ENCODE measurements around the gene CEP83.
A peak's percentile ranks its signal among the peaks of the same experiment; 100 is the strongest.
"Not testable (repeated sequence)": the region's sequence is repeated elsewhere in the genome, so short reads cannot be mapped to it uniquely, and the experiment has no call there.

The CEP83 gene

DNA sequence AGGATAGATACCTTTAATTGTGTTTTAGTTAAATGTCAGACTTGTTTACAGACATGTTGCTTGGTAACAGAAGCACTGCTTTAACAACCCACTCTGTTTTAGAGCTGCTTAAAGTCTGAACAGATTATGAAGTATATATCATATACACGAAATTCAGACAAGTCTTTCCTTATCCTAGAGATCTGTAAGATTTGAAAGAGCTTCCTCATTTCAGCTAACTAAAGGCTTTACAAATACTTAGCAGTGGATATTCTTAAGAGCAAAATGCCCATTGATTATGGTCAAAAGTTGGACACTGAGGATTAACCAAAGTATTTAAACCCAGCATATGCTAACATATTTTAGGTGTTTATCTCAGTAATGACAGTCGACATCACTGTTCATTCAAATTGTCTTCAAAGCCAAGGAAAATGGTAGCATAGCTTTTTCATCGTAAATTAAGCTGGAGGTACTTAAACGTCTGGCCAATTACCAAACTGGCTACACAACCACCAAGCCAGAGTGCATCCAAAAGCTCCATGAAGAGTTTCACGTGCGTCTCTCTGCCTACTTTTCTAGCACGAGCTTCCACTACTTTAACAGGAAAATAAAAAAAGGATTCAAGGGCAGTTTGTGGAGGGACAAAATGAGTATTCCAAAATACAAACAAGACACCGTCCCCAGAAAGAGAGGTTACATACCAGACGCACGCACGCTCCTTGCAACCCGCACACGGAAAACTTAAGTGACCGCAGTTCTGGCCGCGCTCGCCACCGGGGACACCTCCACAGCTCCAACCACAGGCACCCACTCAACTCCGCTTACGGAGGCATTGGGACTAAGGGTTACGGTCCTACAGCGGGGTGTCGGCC is 565 bp downstream of the CEP83 start:
- peaks cover 29% of the 10 kb centered on the region for H3K4me1 Mint-ChIP-seq (ENCODE audit: low read depth)
- peaks cover 11% of the 10 kb centered on the region for H3K27me3 Mint-ChIP-seq (ENCODE audit: low read depth)
- peak overlapping the region; percentile 96 for H3K4me3 Mint-ChIP-seq
- H3K36me3 Mint-ChIP-seq (ENCODE audit: low read depth): peaks cover 16% of the 10 kb centered on the region
- peak overlapping the region; percentile 96 for H3K27ac Mint-ChIP-seq
- no peaks in the 10 kb centered on the region for H3K9me3 Mint-ChIP-seq

GRCh38 chr12:94457311-94457710 is 2.4 kb downstream of the CEP83 start:
- H3K9me3 Mint-ChIP-seq: no peaks in the 10 kb centered on the region
- no peak overlapping the region for H3K4me3 Mint-ChIP-seq
- H3K27me3 Mint-ChIP-seq (ENCODE audit: low read depth): peaks cover 5% of the 10 kb centered on the region
- H3K4me1 Mint-ChIP-seq (ENCODE audit: low read depth): peaks cover 29% of the 10 kb centered on the region
- no peak overlapping the region for H3K27ac Mint-ChIP-seq
- H3K36me3 Mint-ChIP-seq (ENCODE audit: low read depth): peaks cover 21% of the 10 kb centered on the region

- not testable (repeated sequence) for H3K9me3 Mint-ChIP-seq; H3K4me3 Mint-ChIP-seq; H3K27ac Mint-ChIP-seq; H3K27me3 Mint-ChIP-seq (ENCODE audit: low read depth)
- Mint-ChIP-seq H3K36me3 (ENCODE audit: low read depth) (peaks cover 28% of the 10 kb centered on the region), H3K4me1 (ENCODE audit: low read depth) (peaks cover 18% of the 10 kb centered on the region)
These were observed 5.3 kb downstream of the CEP83 start for GRCh38 chr12:94454318-94454717.

DNA sequence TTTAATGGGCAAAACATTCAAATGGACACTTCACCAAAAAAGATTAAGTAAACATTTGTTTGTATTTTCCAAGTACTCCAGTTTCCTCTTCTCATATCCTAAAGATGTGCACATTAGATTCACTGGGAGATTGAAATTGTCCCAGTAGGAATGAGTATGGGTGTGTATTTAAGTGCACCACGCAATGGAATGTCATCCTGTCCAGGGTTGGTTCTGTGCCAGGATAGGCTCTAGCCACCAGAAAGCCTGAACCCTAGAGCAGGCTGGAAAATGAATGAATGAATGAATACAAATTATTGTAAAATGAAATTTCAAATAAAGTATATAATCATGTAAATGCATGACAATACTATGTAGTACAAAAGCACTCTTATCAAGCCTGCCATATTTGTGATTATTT is 14.0 kb downstream of the CEP83 start:
- Mint-ChIP-seq H3K4me1 (ENCODE audit: low read depth) (peaks cover 2% of the 10 kb centered on the region), H3K36me3 (ENCODE audit: low read depth) (peaks cover 18% of the 10 kb centered on the region), H3K27me3 (ENCODE audit: low read depth) (no peaks in the 10 kb centered on the region), H3K4me3 (no peak overlapping the region), H3K9me3 (peaks cover 23% of the 10 kb centered on the region), H3K27ac (no peak overlapping the region)

GRCh38 chr12:94437303-94437702 is 22.4 kb downstream of the CEP83 start:
- Mint-ChIP-seq H3K9me3 (peaks cover 26% of the 10 kb centered on the region), H3K4me3 (no peak overlapping the region), H3K27me3 (ENCODE audit: low read depth) (no peaks in the 10 kb centered on the region), H3K36me3 (ENCODE audit: low read depth) (peaks cover 14% of the 10 kb centered on the region), H3K27ac (no peak overlapping the region), H3K4me1 (ENCODE audit: low read depth) (peaks cover 17% of the 10 kb centered on the region)

DNA sequence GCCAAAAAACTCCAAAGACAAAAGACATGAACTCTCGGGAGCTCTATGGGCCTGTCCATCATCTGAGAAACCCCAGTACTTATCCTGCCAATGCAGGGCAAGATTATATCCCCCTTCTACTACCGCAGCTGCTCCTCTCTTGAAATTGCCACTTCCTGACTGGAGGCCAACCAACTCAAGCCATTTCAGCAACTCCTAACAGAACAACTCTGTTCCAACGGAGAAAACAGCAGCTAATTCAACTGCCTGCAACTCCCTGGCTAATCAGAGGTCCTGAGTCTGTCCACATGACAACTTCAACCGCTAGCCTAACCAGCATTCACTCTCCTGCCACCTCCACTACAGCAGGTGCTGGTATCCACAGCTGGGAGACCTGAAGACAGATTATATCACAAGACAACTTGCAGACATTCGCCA is 24.1 kb downstream of the CEP83 start:
- Mint-ChIP-seq H3K4me3 (no peak overlapping the region), H3K27ac (no peak overlapping the region), H3K27me3 (ENCODE audit: low read depth) (no peaks in the 10 kb centered on the region), H3K36me3 (ENCODE audit: low read depth) (peaks cover 24% of the 10 kb centered on the region), H3K4me1 (ENCODE audit: low read depth) (peaks cover 19% of the 10 kb centered on the region), H3K9me3 (peaks cover 30% of the 10 kb centered on the region)

DNA sequence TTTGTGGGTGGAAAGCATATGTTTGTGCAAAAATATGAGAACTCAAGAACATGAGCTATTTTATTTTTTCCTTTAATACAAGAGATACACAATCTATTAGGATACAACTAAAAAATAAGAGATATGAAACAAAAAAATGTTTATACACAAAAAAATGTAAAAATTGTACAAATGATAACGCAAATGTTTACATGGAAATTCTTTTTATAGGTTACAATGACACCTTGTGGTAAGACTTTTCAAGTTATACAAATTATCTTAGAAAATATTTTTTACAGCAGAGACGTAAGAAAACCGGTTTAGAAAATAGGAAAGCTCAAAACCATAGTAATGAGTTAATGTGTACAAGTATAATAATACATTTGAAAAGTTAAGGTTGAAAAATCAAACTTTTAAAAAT is 25.5 kb downstream of the CEP83 start:
- Mint-ChIP-seq H3K27ac (no peak overlapping the region), H3K27me3 (ENCODE audit: low read depth) (no peaks in the 10 kb centered on the region), H3K4me1 (ENCODE audit: low read depth) (peaks cover 17% of the 10 kb centered on the region), H3K9me3 (peaks cover 24% of the 10 kb centered on the region), H3K36me3 (ENCODE audit: low read depth) (peaks cover 29% of the 10 kb centered on the region), H3K4me3 (no peak overlapping the region)

DNA sequence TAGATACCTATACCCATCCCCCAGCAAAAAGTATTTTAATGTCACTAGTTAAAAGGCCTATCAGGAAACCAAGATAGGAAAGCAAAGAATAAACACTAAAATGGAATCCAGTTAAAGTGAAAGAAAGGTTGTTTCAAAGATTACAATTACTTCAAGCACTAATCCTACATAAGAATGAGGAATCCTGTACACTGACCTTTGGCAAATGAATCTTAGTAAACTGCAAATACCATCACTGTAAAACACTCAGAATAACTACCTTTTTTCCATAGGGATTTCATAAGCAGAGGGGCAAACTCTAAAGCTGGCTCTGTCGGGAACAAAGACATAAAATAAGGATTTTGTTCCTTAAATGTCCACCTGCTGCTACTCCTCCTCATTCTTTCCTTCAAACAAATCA is 25.9 kb downstream of the CEP83 start:
- Mint-ChIP-seq H3K4me3 (no peak overlapping the region), H3K27ac (no peak overlapping the region), H3K36me3 (ENCODE audit: low read depth) (peaks cover 27% of the 10 kb centered on the region), H3K4me1 (ENCODE audit: low read depth) (peaks cover 13% of the 10 kb centered on the region), H3K27me3 (ENCODE audit: low read depth) (no peaks in the 10 kb centered on the region), H3K9me3 (peaks cover 20% of the 10 kb centered on the region)

GRCh38 chr12:94430304-94430703 is 29.4 kb downstream of the CEP83 start:
- H3K36me3 Mint-ChIP-seq (ENCODE audit: low read depth): peaks cover 38% of the 10 kb centered on the region
- H3K4me1 Mint-ChIP-seq (ENCODE audit: low read depth): peaks cover 11% of the 10 kb centered on the region
- H3K9me3 Mint-ChIP-seq: peaks cover 36% of the 10 kb centered on the region
- no peak overlapping the region for H3K27ac Mint-ChIP-seq
- H3K27me3 Mint-ChIP-seq (ENCODE audit: low read depth): no peaks in the 10 kb centered on the region
- H3K4me3 Mint-ChIP-seq: no peak overlapping the region

DNA sequence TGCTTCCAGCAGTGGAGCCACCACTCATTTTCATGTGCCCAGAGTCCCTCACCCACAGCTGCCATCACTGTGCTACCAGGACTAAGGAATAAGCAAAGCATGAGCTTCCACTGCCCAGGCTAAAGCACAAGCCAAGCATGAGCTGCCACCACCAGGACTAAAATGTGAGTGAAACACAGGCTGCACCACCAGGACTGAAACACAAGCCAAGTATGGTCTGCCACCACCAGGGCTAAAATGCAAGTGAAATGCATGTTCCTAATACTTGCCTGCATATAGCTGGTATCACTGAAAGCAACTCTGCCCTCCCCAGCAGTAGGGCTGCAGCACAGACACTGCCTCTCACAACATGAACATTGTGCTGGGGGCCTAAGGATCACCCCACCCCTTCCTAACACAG is 30.0 kb downstream of the CEP83 start:
- Mint-ChIP-seq H3K4me3 (no peak overlapping the region), H3K36me3 (ENCODE audit: low read depth) (peaks cover 41% of the 10 kb centered on the region), H3K4me1 (ENCODE audit: low read depth) (peaks cover 6% of the 10 kb centered on the region), H3K27me3 (ENCODE audit: low read depth) (no peaks in the 10 kb centered on the region), H3K27ac (no peak overlapping the region), H3K9me3 (peaks cover 38% of the 10 kb centered on the region)

GRCh38 chr12:94429191-94429590 is 30.5 kb downstream of the CEP83 start:
- H3K4me3 Mint-ChIP-seq: no peak overlapping the region
- H3K4me1 Mint-ChIP-seq (ENCODE audit: low read depth): peaks cover 6% of the 10 kb centered on the region
- peaks cover 39% of the 10 kb centered on the region for H3K9me3 Mint-ChIP-seq
- H3K27me3 Mint-ChIP-seq (ENCODE audit: low read depth): no peaks in the 10 kb centered on the region
- H3K27ac Mint-ChIP-seq: no peak overlapping the region
- H3K36me3 Mint-ChIP-seq (ENCODE audit: low read depth): peaks cover 45% of the 10 kb centered on the region

GRCh38 chr12:94427501-94428381 is 31.9 kb downstream of the CEP83 start:
- peaks cover 50% of the 10 kb centered on the region for H3K9me3 Mint-ChIP-seq
- H3K4me3 Mint-ChIP-seq: peak overlapping the region; percentile 41
- no peaks in the 10 kb centered on the region for H3K27me3 Mint-ChIP-seq (ENCODE audit: low read depth)
- peak overlapping the region; percentile 54 for H3K27ac Mint-ChIP-seq
- H3K4me1 Mint-ChIP-seq (ENCODE audit: low read depth): peaks cover 6% of the 10 kb centered on the region
- H3K36me3 Mint-ChIP-seq (ENCODE audit: low read depth): peaks cover 55% of the 10 kb centered on the region

- H3K4me1 Mint-ChIP-seq (ENCODE audit: low read depth): peaks cover 6% of the 10 kb centered on the region
- peaks cover 57% of the 10 kb centered on the region for H3K36me3 Mint-ChIP-seq (ENCODE audit: low read depth)
- peaks cover 60% of the 10 kb centered on the region for H3K9me3 Mint-ChIP-seq
- H3K4me3 Mint-ChIP-seq: no peak overlapping the region
- no peak overlapping the region for H3K27ac Mint-ChIP-seq
- H3K27me3 Mint-ChIP-seq (ENCODE audit: low read depth): no peaks in the 10 kb centered on the region
These were observed 33.6 kb downstream of the CEP83 start for GRCh38 chr12:94426049-94426448.

GRCh38 chr12:94424830-94425229 is 34.8 kb downstream of the CEP83 start:
- not testable (repeated sequence) for H3K27me3 Mint-ChIP-seq (ENCODE audit: low read depth); H3K27ac Mint-ChIP-seq; H3K4me3 Mint-ChIP-seq; H3K4me1 Mint-ChIP-seq (ENCODE audit: low read depth)
- H3K9me3 Mint-ChIP-seq: peaks cover 50% of the 10 kb centered on the region
- peaks cover 45% of the 10 kb centered on the region for H3K36me3 Mint-ChIP-seq (ENCODE audit: low read depth)
